HG02943 (cell line): ENCODE data around the gene DCPS.
"Not testable (repeated sequence)": the region's sequence is repeated elsewhere in the genome, so short reads cannot be mapped to it uniquely, and the experiment has no call there.

Experiments used
- ATAC-seq: cut with Tn5 transposase; IDR thresholded peaks from one replicate; pipeline ENCODE4 v1.9.1; 2021; ENCODE audit warnings: mild to moderate bottlenecking, low read depth, moderate library complexity; ENCODE audit not compliant: unreplicated experiment

DCPS gene

DNA sequence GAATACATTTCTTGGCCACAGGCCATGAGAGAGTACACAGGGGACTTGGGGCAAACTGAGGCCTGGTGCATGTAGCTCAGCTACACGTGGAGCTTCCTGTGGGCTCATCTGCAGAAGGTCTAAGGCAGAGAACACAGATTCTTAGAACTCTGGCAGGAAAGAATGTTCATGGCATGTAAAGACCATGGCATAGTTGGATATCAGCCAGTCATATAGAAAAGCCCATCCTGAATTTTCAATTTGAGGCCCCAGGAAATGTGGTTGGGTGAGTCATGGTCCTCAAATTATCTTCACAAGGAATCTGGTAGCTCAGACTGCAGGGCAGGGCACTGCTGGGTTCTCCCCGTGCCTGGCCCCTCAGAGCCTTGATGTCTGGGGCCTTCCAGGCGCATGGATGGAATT, 37.9 kb downstream of the DCPS start:
- no peak for ATAC-seq

DNA sequence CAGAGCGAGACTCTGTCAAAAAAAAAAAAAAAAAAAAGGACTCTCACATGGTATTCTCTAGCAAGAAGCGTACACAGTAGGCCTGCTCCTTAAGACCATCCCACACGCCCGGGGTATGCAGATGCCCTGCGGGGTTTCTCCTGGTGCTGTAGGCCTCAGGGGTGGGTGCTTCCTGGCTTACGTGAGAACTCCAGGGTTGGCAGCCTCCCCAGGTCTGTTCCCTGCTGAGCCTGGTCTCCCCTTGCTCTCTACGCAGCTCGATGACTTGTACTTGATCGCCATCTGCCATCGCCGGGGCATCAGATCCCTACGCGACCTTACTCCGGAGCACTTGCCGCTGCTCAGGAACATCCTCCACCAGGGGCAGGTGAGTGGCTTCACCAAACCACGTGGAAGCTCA, 39.2 kb downstream of the DCPS start:
- no peak for ATAC-seq

DNA sequence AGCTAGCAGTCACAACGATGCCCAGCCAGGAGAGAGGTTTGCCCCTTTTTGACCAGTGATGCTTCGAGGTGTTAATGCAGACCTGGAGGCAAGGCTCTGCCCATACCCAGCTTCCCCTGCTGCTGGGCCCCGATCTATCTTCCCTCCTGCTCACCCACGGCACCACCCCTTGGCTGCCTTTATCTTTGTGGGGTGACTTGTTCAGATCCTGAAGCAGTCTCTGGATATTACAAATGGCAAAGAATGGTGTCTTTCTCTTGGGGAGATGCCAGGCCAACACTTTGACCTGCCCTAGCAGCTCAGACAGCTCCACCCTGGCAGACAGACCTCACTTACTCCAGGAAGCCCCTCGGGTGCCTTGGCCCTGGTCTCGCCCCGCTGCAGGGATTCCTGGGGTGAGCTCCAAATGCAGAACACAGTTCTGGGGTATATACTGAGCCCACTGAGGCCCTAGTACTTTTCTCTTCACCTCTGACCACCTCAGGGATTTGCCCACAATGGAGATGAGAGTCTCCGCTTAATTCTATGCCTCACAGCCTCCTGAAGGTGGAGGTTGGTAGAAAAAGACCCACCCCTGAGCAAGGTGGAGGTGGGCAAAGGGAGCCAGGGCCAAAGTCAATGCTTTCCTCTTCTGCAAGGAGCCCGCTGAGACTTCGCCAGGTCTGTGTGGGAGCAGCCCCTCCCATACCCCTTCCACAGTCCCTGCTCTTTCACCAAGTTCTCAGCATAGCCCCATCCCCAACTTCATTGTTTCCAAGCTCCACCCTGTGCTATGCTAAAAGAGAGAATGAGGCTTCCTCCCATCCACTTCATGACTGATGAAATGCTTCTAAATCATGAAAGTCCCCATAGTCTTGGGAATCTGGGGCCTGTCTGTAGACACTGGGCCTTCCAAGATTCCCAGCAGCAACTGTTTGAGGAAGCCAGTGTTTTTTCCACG, 40.6 kb downstream of the DCPS start:
- no peak for ATAC-seq

DNA sequence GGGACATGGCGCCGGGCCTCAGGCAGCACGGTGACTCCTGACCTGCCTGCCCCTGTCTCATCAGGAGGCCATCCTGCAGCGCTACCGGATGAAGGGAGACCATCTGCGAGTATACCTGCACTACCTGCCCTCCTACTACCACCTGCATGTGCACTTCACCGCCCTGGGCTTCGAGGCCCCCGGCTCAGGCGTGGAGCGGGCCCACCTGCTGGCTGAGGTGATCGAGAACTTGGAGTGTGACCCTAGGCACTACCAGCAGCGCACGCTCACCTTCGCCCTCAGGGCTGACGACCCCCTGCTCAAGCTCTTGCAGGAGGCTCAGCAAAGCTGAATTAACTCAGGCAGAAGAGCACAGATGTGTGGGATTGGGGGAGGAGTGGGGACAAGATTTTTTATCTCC, 41.4 kb downstream of the DCPS start:
- no peak for ATAC-seq

DNA sequence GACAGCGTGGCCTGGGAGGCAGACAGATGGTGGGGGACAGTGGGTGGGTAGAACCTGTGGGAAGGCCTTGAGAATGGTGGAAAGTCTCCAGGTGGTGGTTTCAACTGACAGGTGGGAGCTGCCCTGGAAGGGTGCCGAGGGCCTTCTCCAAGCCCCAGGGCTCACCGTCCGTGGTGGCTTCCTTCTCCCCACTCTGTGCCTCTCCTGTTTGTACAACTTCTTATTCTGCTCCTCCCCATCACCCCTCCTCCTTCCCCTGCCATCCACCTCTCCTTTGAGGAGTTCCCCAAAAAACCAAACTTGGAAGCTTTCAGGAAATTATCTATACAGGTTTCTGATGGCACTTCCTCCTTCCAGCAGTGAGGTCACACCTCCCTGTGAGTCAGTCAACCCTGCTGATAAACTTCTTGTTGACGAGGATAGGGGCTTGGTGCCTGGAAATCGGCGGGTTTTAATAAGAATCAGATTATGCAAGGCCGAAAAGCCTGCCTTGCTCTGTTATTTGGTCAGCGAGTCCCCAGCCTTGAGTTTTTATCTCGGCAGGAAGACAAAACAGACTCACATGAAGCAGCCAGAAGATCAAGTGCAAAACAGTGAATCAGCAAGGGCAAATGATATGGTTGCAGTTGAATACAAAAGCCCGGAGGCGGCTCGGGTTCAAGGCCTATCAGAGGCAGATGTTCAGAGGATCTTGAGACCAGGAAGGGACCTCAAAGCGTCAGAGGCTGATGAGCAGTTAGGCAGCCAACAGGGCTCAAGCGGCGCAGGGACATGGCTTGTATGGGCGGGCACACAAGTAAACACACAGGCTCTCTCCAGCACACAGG, 42.1 kb downstream of the DCPS start:
- no peak for ATAC-seq

DNA sequence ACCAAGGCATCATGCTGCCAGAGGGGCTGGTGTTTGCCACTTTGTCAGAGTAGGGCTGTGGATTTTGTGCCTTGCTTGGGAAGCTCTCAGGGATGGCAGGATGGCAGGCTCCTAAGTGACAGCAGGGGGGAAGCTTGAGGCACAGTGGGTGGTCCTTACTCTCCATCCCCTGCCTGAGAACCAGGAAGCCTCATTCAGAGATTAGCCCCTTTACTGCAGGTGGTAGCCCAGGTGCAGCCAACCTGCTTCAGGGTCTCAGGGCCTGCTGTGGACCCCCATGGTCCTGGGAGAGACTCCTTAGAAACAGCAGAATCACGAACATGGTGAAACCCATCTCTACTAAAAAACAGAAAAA, 42.7 kb downstream of the DCPS start:
- no peak for ATAC-seq

DNA sequence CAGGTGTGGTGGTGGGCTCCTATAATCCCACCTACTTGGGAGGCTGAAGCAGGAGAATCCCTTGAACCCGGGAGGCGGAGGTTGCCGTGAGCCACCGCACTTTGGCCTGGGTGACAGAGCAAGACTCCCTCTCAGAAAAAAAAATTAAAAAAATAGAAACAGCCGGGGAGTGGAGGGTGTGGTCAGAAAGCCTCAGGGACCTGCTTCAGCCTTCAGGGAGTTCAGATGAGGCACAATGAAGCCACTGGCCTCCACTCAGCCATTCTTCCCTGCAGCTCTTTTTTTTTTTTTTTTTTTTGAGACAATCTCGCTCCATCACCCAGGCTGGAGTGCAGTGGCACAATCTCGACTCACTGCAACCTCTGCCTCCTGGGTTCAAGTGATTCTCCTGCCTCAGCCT, 43.1 kb downstream of the DCPS start:
- ATAC-seq: not testable (repeated sequence)

DNA sequence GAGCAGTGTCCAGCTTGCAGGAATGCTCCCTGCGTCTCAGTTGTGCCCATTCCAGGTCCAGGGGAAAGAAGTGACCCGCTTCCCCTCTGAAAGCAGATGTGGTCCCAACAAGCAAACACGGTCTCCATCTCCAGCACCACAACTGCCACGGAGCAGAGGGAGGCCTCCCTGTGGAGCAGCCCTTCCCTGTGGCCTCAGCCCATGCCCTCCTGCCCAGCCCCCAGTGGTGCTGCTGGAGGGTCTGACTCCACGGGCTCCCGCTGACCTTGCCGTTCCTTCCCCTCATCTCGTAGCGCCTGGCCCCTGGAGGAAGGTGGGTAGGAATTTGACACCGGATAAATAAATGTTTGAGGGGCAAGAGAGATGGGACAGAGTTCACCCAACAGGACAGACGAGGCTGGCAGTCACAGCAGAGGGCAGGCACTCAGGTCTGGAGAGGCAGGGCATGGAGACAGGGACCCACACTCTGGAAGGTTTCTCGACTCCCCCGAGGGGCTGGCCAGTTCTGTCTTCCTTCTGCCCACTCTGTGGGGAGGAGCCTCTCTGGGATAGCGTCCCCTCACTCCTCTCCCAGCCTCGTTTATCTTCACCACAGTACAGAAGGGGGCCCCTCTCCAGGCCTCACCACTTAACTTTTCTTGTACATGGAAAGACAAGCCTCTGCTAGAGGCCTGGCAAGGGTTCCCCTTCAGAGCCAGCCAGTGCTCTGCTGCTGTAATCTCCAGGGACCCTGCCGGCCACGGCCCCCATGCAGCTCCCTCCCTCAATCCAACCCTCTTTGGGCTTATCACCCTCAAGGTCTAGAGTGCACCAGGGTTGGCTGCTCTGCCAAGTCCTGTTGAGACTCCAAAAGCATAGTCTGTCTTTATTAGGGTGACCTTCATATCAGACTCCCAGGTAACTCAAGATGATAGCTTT, 44.1 kb downstream of the DCPS start:
- ATAC-seq: no peak

DNA sequence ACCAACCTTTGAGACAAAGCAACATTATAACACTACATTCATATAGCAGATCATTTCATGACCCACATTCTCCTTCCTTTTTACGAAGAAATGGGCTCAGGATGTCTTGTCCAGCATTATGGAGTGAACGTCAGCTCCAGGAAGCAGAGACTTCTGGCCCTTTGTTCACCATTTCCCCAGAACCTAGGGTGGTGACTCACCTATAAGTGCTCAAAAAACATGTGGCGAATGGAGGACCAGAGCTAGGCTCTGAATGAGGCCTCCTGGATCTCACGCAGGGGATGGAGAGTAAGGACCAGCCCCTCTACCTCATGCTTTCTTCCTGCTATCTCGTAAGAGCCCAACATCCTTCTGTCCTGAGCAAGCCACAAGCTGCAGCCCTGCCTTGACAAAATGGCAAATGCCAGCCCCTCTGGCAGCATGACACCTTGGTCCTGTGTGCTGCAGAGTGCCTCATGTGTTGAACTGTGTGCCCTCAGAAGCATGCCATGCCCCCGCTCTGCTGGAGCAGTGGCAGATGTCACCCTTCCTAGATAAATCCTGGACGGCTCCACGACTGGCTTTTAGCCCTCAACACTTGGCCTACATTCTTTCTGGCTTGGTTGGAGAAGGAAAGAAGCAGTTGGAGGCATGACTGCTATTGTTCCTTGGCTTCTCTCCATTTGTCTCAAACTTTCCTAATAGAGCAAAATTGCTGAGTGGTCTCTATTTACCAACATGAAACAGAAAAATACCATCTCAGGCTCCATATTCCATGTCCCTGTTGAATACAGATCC, 45.1 kb downstream of the DCPS start:
- no peak for ATAC-seq

DNA sequence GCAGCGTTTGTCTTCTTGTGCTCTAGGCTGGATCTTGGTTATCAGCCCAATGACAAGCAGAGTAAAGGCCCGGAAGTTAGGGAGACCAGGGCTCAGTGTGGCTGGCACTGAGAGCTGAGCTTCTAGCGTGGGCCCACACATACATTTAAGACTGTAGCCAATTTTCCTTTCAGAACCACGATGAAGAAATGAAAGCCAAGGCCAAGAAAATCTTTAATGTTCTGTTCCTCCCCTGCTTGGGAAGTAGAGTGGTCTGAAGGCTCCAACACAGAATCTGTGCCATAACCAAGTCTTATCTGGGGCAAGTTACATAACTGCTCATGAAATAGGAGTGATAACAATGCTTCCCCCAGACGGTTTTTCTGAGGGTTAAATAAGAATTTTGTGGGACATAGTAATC, 47.0 kb downstream of the DCPS start:
- ATAC-seq: no peak

DNA sequence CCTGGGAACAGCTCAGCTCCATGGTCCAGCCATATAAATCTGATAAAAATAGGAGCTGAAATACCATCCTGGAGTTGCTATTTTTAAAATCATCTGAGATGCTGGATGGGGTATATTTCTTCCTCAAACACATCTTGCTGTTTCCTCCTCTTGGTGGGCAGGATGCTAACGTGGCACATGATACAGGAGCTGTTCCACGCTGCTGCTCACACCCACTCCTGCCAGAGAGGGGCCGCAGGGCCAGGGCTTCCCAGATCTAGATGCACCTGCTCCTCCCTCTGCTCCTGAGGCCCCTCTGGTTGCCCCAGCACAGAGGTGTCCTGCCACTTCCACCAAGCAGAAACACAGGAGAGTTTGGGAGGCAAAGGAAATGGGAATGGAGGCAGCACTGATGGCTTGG, 48.3 kb downstream of the DCPS start:
- no peak for ATAC-seq

DNA sequence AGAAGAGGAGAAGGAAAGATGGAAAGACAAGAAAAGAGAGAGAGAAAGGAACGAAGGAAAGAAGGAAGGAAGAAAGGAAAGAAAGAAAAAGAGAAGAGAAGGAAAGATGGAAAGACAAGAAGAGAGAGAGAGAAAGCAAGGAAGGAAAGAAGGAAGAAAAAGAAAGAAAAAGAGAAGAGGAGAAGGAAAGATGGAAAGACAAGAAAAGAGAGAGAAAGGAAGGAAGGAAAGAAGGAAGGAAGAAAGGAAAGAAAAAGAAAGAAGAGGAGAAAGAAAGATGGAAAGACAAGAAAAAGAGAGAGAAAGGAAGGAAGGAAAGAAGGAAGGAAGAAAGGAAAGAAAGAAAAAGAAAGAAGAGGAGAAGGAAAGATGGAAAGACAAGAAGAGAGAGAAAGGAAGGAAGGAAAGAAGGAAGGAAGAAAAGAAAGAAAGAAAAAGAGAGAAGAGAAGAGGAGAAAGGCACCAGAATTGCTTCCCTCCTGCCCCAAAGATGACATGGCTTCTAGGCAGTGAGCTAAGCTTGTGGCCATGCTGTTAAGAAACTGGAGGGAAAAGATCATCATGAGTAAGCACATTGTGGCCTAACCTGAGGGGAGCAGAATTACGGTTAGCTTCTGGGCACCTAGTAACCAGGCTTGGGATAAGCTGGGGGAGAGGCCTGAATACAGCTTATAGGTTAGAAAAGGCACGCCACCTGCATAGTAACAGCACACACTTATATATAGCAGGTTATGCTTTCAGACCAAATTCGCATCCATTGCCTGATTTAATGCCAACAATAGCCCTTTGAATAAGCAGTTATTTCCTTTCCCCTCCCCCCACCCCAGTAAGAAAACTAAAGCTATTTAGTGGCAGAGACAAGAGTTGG, 49.3 kb downstream of the DCPS start:
- no peak for ATAC-seq

DNA sequence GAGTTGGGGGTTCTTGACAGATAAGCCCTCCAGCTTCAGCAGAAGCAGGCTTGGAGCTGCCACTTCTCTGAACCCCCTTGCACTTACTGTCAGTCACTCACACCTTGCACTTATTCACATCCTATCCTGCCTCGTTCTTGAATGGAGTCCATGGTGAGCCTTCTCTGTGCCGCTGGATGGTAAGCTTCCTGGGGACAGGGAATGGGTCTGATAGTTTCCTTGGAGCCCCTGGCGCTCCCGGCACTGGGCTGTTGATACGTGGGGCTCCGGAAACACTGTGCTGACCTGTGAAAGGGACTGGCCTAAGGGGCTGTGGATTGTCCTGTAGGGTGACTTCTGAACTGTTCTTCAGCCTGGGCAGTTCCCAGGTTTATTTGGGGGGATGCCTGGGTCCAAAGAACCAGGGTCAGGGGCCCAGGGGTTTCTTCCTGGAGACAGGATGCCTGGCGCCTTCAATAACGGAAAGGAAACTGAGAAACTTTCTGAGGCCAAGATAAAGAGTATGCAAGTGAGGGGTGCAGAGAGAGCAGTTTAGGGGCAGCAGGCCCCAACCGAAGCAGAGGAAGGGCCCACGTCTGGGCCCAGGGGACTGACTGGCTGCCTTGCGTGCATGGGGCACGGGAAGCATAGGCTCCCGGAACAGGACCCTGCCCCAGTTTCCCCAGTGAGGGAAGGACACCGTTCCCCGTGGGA, 50.9 kb downstream of the DCPS start:
- peak; percentile 39 for ATAC-seq

DNA sequence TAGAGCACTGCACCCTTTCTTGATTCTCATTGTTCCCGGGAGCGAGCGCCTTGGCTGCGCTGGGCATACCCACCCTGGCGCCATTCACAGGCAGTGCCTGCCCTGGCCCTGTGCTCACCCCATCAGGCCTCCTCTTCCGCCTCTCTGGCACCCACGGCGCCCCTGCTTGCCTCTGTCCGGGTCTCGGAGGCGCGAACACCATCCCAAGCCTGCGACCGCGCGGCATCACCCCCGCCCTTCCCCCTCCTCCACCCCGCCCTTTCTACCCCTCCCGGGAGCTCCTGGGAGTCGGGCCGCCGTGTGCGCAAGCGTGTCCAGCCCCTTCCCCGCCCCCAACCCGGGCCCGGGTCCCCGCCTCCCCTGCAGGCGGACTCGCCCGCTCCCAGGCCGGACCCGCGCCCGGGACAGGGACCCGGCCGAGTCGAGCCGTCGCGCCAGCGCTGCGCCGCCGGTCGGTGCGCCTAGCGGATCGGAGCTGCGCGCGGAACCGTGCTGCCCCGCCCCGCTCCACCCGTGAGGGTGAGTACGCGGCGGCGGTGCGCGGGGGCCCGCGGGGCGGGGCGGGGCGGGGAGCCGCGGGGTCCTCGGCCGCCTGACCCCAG, 51.6 kb downstream of the DCPS start, which contains the start of gene ST3GAL4:
ST3GAL4 (plus strand) TSS at position 363 of the 602 bp plus-strand sequence. CDS start 50,470 bp downstream, outside the sequence.
- ATAC-seq: peak; percentile 59

DNA sequence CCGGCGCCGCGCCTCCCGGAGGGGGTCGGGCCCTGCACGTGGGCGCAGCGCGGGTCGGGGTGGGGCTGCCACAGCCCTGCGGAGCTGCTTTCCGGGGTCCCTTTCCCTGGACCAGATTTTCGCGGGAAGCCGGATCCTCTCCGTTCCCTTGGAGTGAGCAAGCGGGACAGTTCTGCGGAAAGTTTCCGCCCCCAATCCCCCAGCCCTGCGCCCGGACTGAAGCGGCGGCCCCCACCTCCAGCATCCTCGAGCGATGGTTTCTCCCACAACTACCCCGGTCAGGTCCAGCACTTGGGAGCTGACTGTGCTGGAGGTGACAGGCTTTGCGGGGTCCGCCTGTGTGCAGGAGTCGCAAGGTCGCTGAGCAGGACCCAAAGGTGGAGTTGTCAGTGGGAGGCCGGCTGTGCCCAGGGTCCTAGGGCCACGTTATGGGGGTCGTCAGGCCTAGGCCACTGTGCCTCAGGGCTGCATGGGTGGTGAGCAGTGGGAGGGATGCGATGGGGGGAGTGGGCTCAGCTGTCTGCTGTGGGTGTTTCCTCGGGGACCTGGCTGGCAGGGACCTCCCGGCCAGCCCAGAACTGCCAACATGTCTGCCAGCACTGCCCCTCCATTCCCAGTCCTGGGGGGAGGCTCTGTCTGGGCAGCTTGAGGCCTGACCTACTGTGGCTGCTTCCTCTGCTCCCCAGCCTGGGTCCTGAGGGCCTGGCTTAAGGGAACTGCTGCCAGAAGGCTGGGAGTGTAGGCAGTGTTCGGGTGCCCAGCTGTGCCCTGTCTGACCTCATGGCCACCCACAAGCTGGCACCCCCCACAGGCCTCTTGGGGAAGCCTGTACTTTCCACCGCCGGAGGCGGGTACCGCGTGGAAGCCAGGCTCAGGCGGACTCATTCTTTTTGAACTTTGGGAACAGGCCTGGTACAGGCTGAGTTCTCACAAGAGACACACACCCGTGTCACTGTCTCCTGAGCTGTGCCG, 52.4 kb downstream of the DCPS start:
- peak; percentile 1 for ATAC-seq

DNA sequence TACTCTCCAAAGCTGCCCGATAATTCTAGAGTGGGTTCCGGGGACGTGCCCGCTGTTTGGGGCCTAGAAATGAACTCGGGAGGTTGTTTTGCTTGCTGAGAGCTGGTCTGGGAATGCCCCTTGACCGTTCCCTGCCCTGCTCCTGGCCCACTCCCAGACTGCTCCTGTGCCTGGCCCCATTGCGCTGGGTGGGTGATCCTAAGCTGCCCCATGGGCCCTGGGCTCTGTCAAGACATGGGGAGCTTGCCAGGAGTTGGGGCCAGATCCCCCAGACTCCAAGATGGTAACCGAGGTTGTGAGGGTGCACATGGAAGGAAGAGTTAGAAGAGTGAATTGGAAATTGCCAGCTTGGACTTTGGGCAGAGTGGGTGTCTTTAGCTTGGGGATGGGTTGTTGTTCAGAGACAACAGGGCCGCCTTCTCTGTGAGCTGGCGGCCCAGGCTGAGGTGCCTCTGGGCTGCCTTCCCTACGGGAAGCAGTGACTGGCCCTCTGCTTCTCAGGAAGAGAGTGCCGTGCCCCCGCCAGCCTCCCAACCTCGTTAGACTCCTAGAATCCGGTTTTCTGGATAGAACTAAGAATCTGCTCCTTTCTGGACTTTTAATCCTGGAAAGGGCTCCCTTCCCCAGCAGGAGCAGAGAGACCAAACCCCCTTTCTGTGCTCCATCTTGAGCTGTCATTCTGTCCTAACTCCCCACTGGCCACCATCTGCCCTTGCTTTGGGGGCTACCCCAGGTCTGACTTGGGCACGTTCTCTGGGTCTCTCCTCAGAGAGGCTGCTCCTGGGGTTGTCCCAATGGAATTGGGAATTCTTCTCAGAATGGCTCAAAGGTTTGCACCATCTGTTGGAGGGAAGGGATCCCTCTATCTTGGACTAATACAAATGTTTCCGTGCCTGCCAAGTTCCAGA, 53.4 kb downstream of the DCPS start:
- ATAC-seq: no peak
